CD4-positive, alpha-beta T cell (primary cell): ENCODE data around the gene RUBCN. TPM values are rescaled to one million over a fixed set of nuclear protein-coding genes. Genes with fewer than 3 reads are reported as not detected.

ENCODE experiments used
- ATAC-seq: fragments of 200-7000 bp; cut with Tn5 transposase; one replicate; pipeline ENCODE4 v1.10.0; 2022; ENCODE audit warnings: mild to moderate bottlenecking; ENCODE audit not compliant: poor library complexity
- CTCF ChIA-PET: fragments of 350-600 bp; sonication (Branson Sonifier 250); formaldehyde crosslinking; loops from one replicate; lab custom pipeline; 2021; ENCODE audit warnings: antibody characterized with exemption, inconsistent platforms; lab: Charles Lee
- POLR2A ChIA-PET: fragments of 350-600 bp; sonication (Branson Sonifier 250); formaldehyde crosslinking; loops from one replicate; lab custom pipeline; 2021; ENCODE audit warnings: antibody characterized with exemption, inconsistent platforms; lab: Charles Lee
- DNase-seq, 14 experiments: peaks; one replicate each; pipeline ENCODE4 v3.0.0-alpha.2; 2013 to 2020; ENCODE audit warnings: mixed read lengths in 2 of 14
- H3K27ac ChIP-seq, 2 donors: one replicate each; pipeline versions ENCODE4 v1.5.1 to v1.7.0; 2013; ENCODE audit warnings: low read length in 2 of 2, low read depth in 1 of 2, mild to moderate bottlenecking in 1 of 2
- H3K27me3 ChIP-seq, 2 experiments: 1 replicate in 1 of 2; 2 replicates in 1 of 2; pipeline versions ENCODE4 v1.6.1 to v1.7.0; 2013; ENCODE audit warnings: low read length in 2 of 2, control low read depth in 1 of 2, mild to moderate bottlenecking in 1 of 2, moderate library complexity in 1 of 2; ENCODE audit not compliant: insufficient read depth in 2 of 2, control insufficient read depth in 1 of 2
- H3K36me3 ChIP-seq: one replicate; pipeline ENCODE4 v1.6.1; 2013; ENCODE audit warnings: low read length, control low read depth; ENCODE audit not compliant: insufficient read depth
- H3K4me1 ChIP-seq: one replicate; pipeline ENCODE4 v1.6.1; 2013; ENCODE audit warnings: low read length, control low read depth; ENCODE audit not compliant: insufficient read depth
- H3K4me3 ChIP-seq: one replicate; pipeline ENCODE4 v1.5.1; 2013; ENCODE audit warnings: mild to moderate bottlenecking, low read length, moderate library complexity
- H3K9me3 ChIP-seq, 2 experiments: 1 replicate in 1 of 2; 2 replicates in 1 of 2; pipeline versions ENCODE4 v1.6.1 to v1.7.0; 2013; ENCODE audit warnings: low read length in 2 of 2, mild to moderate bottlenecking in 2 of 2, control low read depth in 1 of 2, moderate library complexity in 1 of 2; ENCODE audit not compliant: control insufficient read depth in 1 of 2, insufficient read depth in 1 of 2
- H3K27ac Mint-ChIP-seq: one replicate; pipeline ENCODE4 v1.8.0; 2020; ENCODE audit warnings: mixed read lengths
- H3K27me3 Mint-ChIP-seq: one replicate; pipeline ENCODE4 v1.8.0; 2021; ENCODE audit warnings: mixed read lengths
- H3K36me3 Mint-ChIP-seq: one replicate; pipeline ENCODE4 v1.8.0; 2021; ENCODE audit warnings: low read depth, mixed read lengths
- H3K4me1 Mint-ChIP-seq: one replicate; pipeline ENCODE4 v1.8.0; 2021; ENCODE audit warnings: low read depth, mixed read lengths
- H3K4me3 Mint-ChIP-seq: one replicate; pipeline ENCODE4 v1.8.0; 2020; ENCODE audit warnings: mild to moderate bottlenecking, mixed read lengths
- H3K9me3 Mint-ChIP-seq: one replicate; pipeline ENCODE4 v1.8.0; 2020; ENCODE audit warnings: mixed read lengths
- intact Hi-C, 2 experiments: fragments of 100-400 bp; cut with DNase I in 1 of 2; cut with micrococcal nuclease in 1 of 2; formaldehyde crosslinking; loops; one replicate each; pipeline versions ENCODE4 v1.15.1 to v1.9.0; 2023 to 2025; cut with DNase I, micrococcal nuclease
- total RNA-seq, 174 experiments: library from RNA in 2 of 174; stranded (reverse) in 2 of 174; gene quantifications; one replicate each; pipeline ENCODE4 v1.2.3 and lab custom pipeline; 2021 to 2026
- TF ChIP-seq, protein P1 (sequence below): fragments of 200-600 bp; IDR thresholded peaks from one replicate; pipeline ENCODE4 v1.8.0; 2022; ENCODE audit warnings: antibody characterized with exemption, mild to moderate bottlenecking

RUBCN gene
- total RNA-seq, 2 experiments from 2014 or later: 35.3 to 38.9 TPM

DNA sequence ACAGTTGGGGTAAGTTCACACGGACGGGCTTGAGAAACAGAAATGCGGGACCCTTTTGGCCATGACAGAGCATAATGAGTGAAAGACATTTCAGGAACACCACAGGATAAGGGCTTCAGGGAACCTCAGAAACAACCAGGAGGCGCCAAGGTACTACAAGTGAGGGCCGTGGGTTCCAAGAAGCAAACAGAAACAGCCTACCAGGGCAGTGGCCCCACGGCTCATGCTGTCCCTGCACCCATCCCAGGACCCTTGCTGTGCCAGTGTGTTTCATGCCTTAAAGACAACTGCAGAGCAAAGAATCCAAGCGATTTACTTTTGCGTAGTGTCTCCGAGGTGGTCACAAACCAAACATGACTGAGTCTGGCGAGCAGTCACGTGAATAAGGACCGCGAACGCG, 54.0 kb downstream of the RUBCN start:
- Mint-ChIP-seq H3K4me3 (no peak overlapping the region), H3K27ac (no peak overlapping the region), H3K9me3 (no peaks in the 10 kb centered on the region), H3K4me1 (no peaks in the 10 kb centered on the region), H3K36me3 (peaks cover 62% of the 10 kb centered on the region), H3K27me3 (no peaks in the 10 kb centered on the region)
- Histone ChIP-seq H3K27ac (no peak overlapping the region), H3K9me3 (no peaks in the 10 kb centered on the region), H3K27me3 (no peaks in the 10 kb centered on the region), H3K4me3 (no peak overlapping the region), H3K4me1 (no peaks in the 10 kb centered on the region), H3K36me3 (peaks cover 53% of the 10 kb centered on the region)
- CTCF ChIA-PET: no interaction called here
- peak in 1 of 14 experiments; percentile 14 for DNase-seq
- ATAC-seq: no peak
- TF ChIP-seq, protein P1, sequence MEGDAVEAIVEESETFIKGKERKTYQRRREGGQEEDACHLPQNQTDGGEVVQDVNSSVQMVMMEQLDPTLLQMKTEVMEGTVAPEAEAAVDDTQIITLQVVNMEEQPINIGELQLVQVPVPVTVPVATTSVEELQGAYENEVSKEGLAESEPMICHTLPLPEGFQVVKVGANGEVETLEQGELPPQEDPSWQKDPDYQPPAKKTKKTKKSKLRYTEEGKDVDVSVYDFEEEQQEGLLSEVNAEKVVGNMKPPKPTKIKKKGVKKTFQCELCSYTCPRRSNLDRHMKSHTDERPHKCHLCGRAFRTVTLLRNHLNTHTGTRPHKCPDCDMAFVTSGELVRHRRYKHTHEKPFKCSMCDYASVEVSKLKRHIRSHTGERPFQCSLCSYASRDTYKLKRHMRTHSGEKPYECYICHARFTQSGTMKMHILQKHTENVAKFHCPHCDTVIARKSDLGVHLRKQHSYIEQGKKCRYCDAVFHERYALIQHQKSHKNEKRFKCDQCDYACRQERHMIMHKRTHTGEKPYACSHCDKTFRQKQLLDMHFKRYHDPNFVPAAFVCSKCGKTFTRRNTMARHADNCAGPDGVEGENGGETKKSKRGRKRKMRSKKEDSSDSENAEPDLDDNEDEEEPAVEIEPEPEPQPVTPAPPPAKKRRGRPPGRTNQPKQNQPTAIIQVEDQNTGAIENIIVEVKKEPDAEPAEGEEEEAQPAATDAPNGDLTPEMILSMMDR: no peak
- intact Hi-C loops: loop anchor here in 1 of 2 experiments (10.0 kb wide), 1 partner anchor 122 kb away; no protein-coding TSS in a partner anchor
- POLR2A ChIA-PET: no interaction called here

DNA sequence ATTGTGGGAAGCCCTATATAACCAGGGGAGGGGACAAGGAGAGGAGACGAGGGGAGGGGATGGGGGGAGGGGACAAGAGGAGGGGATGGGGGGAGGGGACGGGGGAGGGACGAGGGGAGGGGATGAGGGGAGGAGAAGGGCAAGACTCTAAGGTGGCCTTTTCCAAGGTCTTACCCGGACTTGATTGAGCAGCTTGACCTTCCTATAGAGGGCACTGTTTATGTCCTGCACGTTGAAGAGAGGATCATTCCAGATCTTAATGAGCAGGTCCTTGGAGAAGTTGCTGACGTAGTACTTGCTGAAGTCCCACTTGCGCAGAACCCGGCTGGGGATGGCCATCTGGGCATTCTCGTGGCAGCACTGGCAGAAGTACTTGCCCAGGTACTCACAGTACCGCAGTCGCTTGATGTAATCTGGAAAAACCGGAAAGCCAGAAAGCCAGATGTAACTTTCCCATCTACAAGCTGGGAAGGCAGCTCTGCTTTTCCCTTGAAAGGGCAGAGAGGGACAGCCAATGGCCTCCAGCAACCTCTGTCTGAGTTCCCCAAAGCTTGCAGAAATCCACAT, 55.7 kb downstream of the RUBCN start:
- DNase-seq (no peak), ATAC-seq (no peak)
- H3K4me1 ChIP-seq: no peaks in the 10 kb centered on the region
- no peaks in the 10 kb centered on the region for H3K9me3 Mint-ChIP-seq
- CTCF ChIA-PET: no interaction called here
- H3K4me3 Mint-ChIP-seq: no peak overlapping the region
- POLR2A ChIA-PET: no interaction called here
- peaks cover 71% of the 10 kb centered on the region for H3K36me3 Mint-ChIP-seq
- no peaks in the 10 kb centered on the region for H3K27me3 ChIP-seq
- H3K4me1 Mint-ChIP-seq: no peaks in the 10 kb centered on the region
- H3K27me3 Mint-ChIP-seq: no peaks in the 10 kb centered on the region
- intact Hi-C loops: loop anchor here in 1 of 2 experiments (10.0 kb wide), 1 partner anchor 124 kb away; no protein-coding TSS in a partner anchor
- no peak overlapping the region for H3K4me3 ChIP-seq
- TF ChIP-seq, protein P1: no peak
- H3K27ac Mint-ChIP-seq: no peak overlapping the region
- H3K36me3 ChIP-seq: peaks cover 60% of the 10 kb centered on the region
- H3K27ac ChIP-seq: no peak overlapping the region
- H3K9me3 ChIP-seq: no peaks in the 10 kb centered on the region

GRCh38 chr3:197675951-197676350, 60.8 kb downstream of the RUBCN start:
- Mint-ChIP-seq H3K9me3 (no peaks in the 10 kb centered on the region), H3K27me3 (no peaks in the 10 kb centered on the region), H3K4me3 (no peak overlapping the region), H3K4me1 (no peaks in the 10 kb centered on the region), H3K27ac (no peak overlapping the region), H3K36me3 (peaks cover 64% of the 10 kb centered on the region)
- ChIA-PET CTCF (no interaction called here), POLR2A (no interaction called here)
- intact Hi-C loops: no loop called here
- H3K27me3 ChIP-seq: no peaks in the 10 kb centered on the region
- ATAC-seq: no peak
- no peaks in the 10 kb centered on the region for H3K4me1 ChIP-seq
- H3K27ac ChIP-seq: no peak overlapping the region
- H3K9me3 ChIP-seq: no peaks in the 10 kb centered on the region
- TF ChIP-seq, protein P1: no peak
- peaks cover 51% of the 10 kb centered on the region for H3K36me3 ChIP-seq
- no peak for DNase-seq
- no peak overlapping the region for H3K4me3 ChIP-seq
